PC-3 (cell line): Measurements from ENCODE around the gene NTN1. TPM values are rescaled to one million over a fixed set of nuclear protein-coding genes. Genes with fewer than 3 reads are reported as not detected.

ENCODE experiments used
- ATAC-seq: fragments of 200-7000 bp; cut with Tn5 transposase; 2 replicates; pipeline ENCODE4 v1.9.1; 2020; ENCODE audit warnings: mild to moderate bottlenecking, moderate library complexity
- BruUV-seq: library from RNA; stranded (reverse); fragments of 400-500 nt; replicated peaks from 2 replicates; lab custom pipeline; 2021; lab: Mats Ljungman, UMichigan
- CTCF ChIA-PET: fragments of 300-600 bp; sonication (Branson Sonifier 250); formaldehyde crosslinking; loops from one replicate; lab custom pipeline; 2022; ENCODE audit warnings: antibody characterized with exemption; lab: Charles Lee
- POLR2A ChIA-PET: fragments of 300-600 bp; sonication (Branson Sonifier 250); formaldehyde crosslinking; loops from one replicate; lab custom pipeline; 2022; ENCODE audit warnings: antibody characterized with exemption; ENCODE audit not compliant: unreplicated experiment; lab: Charles Lee
- DNase-seq: peaks from one replicate; pipeline ENCODE4 v3.0.0-alpha.2; 2015
- H2AFZ ChIP-seq: fragments of 300-600 bp; sonication (generic); 2 replicates; pipeline ENCODE4 v1.6.0; 2016; ENCODE audit warnings: antibody characterized with exemption, low read length
- H3F3A ChIP-seq: fragments of 300-600 bp; sonication (generic); one replicate; pipeline ENCODE4 v1.6.0; 2017; ENCODE audit warnings: antibody characterized with exemption, low read length, control low read depth, mild to moderate bottlenecking; ENCODE audit not compliant: unreplicated experiment
- H3K27ac ChIP-seq: fragments of 300-600 bp; sonication (generic); 2 replicates; pipeline ENCODE4 v1.5.1; 2016; ENCODE audit warnings: mild to moderate bottlenecking, low read length
- H3K27me3 ChIP-seq: fragments of 300-600 bp; sonication (generic); 2 replicates; pipeline ENCODE4 v1.6.1; 2016; ENCODE audit warnings: low read length, mixed read lengths
- H3K36me3 ChIP-seq: fragments of 300-600 bp; sonication (generic); 2 replicates; pipeline ENCODE4 v1.6.1; 2016; ENCODE audit warnings: low read depth, mixed run types, low read length, mixed read lengths
- H3K4me1 ChIP-seq: fragments of 300-600 bp; sonication (generic); 2 replicates; pipeline ENCODE4 v1.5.1; 2016; ENCODE audit warnings: low read length; ENCODE audit not compliant: insufficient read depth
- H3K4me2 ChIP-seq: fragments of 300-600 bp; sonication (generic); 2 replicates; pipeline ENCODE4 v1.6.0; 2016; ENCODE audit warnings: low read length
- H3K4me3 ChIP-seq: fragments of 300-600 bp; sonication (generic); 2 replicates; pipeline ENCODE4 v1.5.1; 2016; ENCODE audit warnings: mild to moderate bottlenecking, low read length, mixed read lengths
- H3K79me2 ChIP-seq: fragments of 300-600 bp; sonication (generic); 2 replicates; pipeline ENCODE4 v1.6.1; 2017; ENCODE audit warnings: low read length, mixed read lengths
- H3K9ac ChIP-seq: fragments of 300-600 bp; sonication (generic); 2 replicates; pipeline ENCODE4 v1.6.0; 2016; ENCODE audit warnings: mild to moderate bottlenecking, low read length
- H3K9me2 ChIP-seq: fragments of 300-600 bp; sonication (generic); replicated peaks from 2 replicates; pipeline ENCODE4 v1.6.1; 2016; ENCODE audit warnings: mixed run types, low read length, mixed read lengths
- H3K9me3 ChIP-seq: fragments of 300-600 bp; sonication (generic); 2 replicates; pipeline ENCODE4 v1.6.1; 2016; ENCODE audit warnings: low read length, mixed read lengths
- H4K20me1 ChIP-seq: fragments of 300-600 bp; sonication (generic); 2 replicates; pipeline ENCODE4 v1.6.1; 2016; ENCODE audit warnings: low read length, mixed read lengths
- EZH2 ChIP-seq: fragments of 300-600 bp; sonication (generic); IDR thresholded peaks from one replicate; pipeline ENCODE4 v1.6.1; 2017; ENCODE audit warnings: antibody characterized with exemption, mild to moderate bottlenecking, low read length; ENCODE audit not compliant: unreplicated experiment
- EZH2phosphoT487 ChIP-seq: fragments of 300-600 bp; sonication (generic); IDR thresholded peaks from 2 replicates; pipeline ENCODE4 v1.6.1; 2018; ENCODE audit warnings: mild to moderate bottlenecking, antibody characterized with exemption, low read length, borderline replicate concordance
- intact Hi-C: fragments of 100-400 bp; cut with micrococcal nuclease; formaldehyde crosslinking; loops from 2 replicates; pipeline ENCODE4 v1.9.0; 2023
- total RNA-seq: library from RNA; depleted of rRNA; stranded (reverse); fragments of >200 nt; gene quantifications from 2 replicates; pipeline ENCODE4 v1.2.3, GENCODE V29; 2014
- TF ChIP-seq, protein P1 (sequence below): fragments of 300-600 bp; sonication (generic); conservative IDR thresholded peaks from 2 replicates; pipeline ENCODE4 v1.5.1; 2017; ENCODE audit warnings: antibody characterized with exemption, low read depth, mild to moderate bottlenecking, low read length

The NTN1 gene
- total RNA-seq, 1 experiment from 2014 or later = 0.22 TPM

DNA sequence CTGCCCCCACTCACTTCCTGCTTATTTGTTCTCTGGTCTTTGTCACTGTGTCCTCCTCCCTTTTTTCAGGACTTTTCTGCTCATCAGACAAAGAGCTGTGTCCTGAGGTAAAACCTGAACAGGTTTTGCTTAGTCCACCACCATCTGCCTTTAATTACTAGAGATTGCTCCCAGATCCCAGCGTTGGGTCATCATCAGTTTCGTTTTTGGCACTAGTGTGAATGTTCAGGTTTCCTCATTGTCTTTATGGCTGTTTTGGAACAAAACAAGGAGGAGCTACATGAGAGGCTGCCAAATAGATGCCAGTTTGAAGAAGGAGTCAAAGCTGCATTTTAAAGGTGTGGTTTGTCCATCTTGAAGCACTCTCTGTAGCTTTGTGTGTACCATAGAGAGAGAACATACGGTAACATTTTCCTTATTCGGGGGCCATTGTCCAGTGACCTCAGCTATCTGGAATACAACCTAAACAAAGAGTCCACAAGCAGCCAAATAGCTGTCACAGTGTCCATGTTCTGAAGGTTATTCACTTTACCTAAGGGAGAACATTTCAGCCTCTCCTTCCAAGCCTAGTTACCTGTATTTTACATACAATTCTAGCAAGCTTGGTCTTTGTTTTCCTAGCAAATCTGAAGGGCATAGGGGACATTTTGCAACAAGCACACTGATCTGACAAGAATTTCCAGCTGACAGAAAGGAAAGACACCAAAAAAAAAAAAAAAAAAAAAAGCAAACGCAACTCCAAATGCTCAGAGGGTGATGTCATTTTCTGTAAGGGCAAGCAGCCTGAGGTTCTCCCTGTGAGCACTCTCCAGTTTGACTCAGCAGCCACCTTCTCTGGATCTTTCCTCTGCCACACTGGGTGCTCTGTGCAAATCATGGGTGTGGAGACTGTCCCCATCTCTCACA, 196.1 kb downstream of the NTN1 start:
- no peak overlapping the region for H3K4me2 ChIP-seq
- no peaks in the 10 kb centered on the region for H4K20me1 ChIP-seq
- no peak overlapping the region for H2AFZ ChIP-seq
- CTCF ChIA-PET = no interaction called here
- no peaks in the 10 kb centered on the region for H3K4me1 ChIP-seq
- ATAC-seq (no peak), DNase-seq (no peak)
- no TSS peak for BruUV-seq
- no peaks in the 10 kb centered on the region for H3K27me3 ChIP-seq
- H3K9me2 ChIP-seq = no peaks in the 10 kb centered on the region
- H3K79me2 ChIP-seq = no peaks in the 10 kb centered on the region
- intact Hi-C loops = no loop called here
- H3K27ac ChIP-seq = no peak overlapping the region
- POLR2A ChIA-PET = no interaction called here
- no peak overlapping the region for H3K4me3 ChIP-seq
- H3K36me3 ChIP-seq = no peaks in the 10 kb centered on the region
- TF ChIP-seq EZH2phosphoT487 = no peak
- no peak for TF ChIP-seq EZH2
- TF ChIP-seq, protein P1, sequence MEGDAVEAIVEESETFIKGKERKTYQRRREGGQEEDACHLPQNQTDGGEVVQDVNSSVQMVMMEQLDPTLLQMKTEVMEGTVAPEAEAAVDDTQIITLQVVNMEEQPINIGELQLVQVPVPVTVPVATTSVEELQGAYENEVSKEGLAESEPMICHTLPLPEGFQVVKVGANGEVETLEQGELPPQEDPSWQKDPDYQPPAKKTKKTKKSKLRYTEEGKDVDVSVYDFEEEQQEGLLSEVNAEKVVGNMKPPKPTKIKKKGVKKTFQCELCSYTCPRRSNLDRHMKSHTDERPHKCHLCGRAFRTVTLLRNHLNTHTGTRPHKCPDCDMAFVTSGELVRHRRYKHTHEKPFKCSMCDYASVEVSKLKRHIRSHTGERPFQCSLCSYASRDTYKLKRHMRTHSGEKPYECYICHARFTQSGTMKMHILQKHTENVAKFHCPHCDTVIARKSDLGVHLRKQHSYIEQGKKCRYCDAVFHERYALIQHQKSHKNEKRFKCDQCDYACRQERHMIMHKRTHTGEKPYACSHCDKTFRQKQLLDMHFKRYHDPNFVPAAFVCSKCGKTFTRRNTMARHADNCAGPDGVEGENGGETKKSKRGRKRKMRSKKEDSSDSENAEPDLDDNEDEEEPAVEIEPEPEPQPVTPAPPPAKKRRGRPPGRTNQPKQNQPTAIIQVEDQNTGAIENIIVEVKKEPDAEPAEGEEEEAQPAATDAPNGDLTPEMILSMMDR = no peak
- no peaks in the 10 kb centered on the region for H3K9me3 ChIP-seq
- H3F3A ChIP-seq = no peaks in the 10 kb centered on the region
- H3K9ac ChIP-seq = no peak overlapping the region

GRCh38 chr17:9218064-9218635, 196.8 kb downstream of the NTN1 start:
- Histone ChIP-seq H3K9me3 (no peaks in the 10 kb centered on the region), H3K9me2 (no peaks in the 10 kb centered on the region), H3F3A (no peaks in the 10 kb centered on the region), H2AFZ (no peak overlapping the region), H3K9ac (no peak overlapping the region), H3K27ac (no peak overlapping the region), H3K27me3 (no peaks in the 10 kb centered on the region), H3K79me2 (no peaks in the 10 kb centered on the region), H3K4me3 (no peak overlapping the region), H3K4me1 (no peaks in the 10 kb centered on the region), H4K20me1 (no peaks in the 10 kb centered on the region), H3K36me3 (no peaks in the 10 kb centered on the region), H3K4me2 (no peak overlapping the region)
- no peak for ATAC-seq
- TF ChIP-seq EZH2 (no peak), EZH2phosphoT487 (no peak)
- TF ChIP-seq, protein P1 = no peak
- ChIA-PET POLR2A (no interaction called here), CTCF (no interaction called here)
- no TSS peak for BruUV-seq
- no peak for DNase-seq
- intact Hi-C loops = no loop called here

- H3K9ac ChIP-seq = no peak overlapping the region
- POLR2A ChIA-PET = no interaction called here
- no peaks in the 10 kb centered on the region for H3F3A ChIP-seq
- no peaks in the 10 kb centered on the region for H3K27me3 ChIP-seq
- no peaks in the 10 kb centered on the region for H4K20me1 ChIP-seq
- H3K9me2 ChIP-seq = no peaks in the 10 kb centered on the region
- H3K9me3 ChIP-seq = no peaks in the 10 kb centered on the region
- no peak overlapping the region for H3K4me3 ChIP-seq
- ATAC-seq (no peak), DNase-seq (no peak)
- H3K27ac ChIP-seq = no peak overlapping the region
- intact Hi-C loops = no loop called here
- H2AFZ ChIP-seq = no peak overlapping the region
- no TSS peak for BruUV-seq
- TF ChIP-seq, protein P1 = no peak
- no peak for TF ChIP-seq EZH2
- no peak for TF ChIP-seq EZH2phosphoT487
- H3K4me1 ChIP-seq = no peaks in the 10 kb centered on the region
- CTCF ChIA-PET = no interaction called here
- no peaks in the 10 kb centered on the region for H3K79me2 ChIP-seq
- H3K4me2 ChIP-seq = no peak overlapping the region
- H3K36me3 ChIP-seq = no peaks in the 10 kb centered on the region
Observed at GRCh38 chr17:9218911-9219310, 197.6 kb downstream of the NTN1 start.
